HPDE6-E6E7 (cell line): ENCODE results near the gene ANO9.
"Not testable (repeated sequence)": the region's sequence is repeated elsewhere in the genome, so short reads cannot be mapped to it uniquely, and the experiment has no call there.

Source experiments
- DNase-seq: peaks from one replicate; pipeline ENCODE4 v3.0.0; 2011; ENCODE audit warnings: missing footprints; ENCODE audit errors: extremely low spot score

ANO9 gene

GRCh38 chr11:434999-435740, 6.6 kb downstream of the ANO9 start:
- DNase-seq, result not testable (repeated sequence)

DNA sequence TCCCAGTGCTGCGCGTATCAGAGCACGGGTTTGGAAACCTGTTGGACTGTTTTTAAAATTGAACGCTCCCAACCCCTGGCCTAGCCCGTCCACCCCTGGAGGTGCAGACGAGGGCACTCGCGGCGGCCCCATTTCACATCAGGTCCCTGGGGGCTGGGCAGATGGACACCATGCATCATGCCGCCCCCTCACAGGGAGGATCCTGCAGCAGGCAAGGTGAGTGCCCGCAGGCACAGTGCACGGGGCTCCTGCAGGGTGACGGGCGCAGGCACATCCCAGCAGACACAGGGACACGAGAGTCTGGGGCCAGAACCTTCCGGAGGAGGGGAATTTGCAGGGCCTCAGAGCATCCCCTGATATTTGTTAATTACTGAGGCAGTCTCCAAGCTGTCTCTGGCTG, 7.3 kb downstream of the ANO9 start:
- no peak for DNase-seq

- no peak for DNase-seq
Observed at GRCh38 chr11:433641-434040, 8.2 kb downstream of the ANO9 start.

GRCh38 chr11:433111-433510, 8.7 kb downstream of the ANO9 start:
- DNase-seq, result no peak

GRCh38 chr11:432501-433100, 9.2 kb downstream of the ANO9 start:
- no peak for DNase-seq

GRCh38 chr11:431921-432320, 9.9 kb downstream of the ANO9 start:
- DNase-seq, result no peak

GRCh38 chr11:429931-430456, 11.8 kb downstream of the ANO9 start:
- no peak for DNase-seq

- no peak for DNase-seq
Observed at GRCh38 chr11:429391-429790, 12.4 kb downstream of the ANO9 start.

DNA sequence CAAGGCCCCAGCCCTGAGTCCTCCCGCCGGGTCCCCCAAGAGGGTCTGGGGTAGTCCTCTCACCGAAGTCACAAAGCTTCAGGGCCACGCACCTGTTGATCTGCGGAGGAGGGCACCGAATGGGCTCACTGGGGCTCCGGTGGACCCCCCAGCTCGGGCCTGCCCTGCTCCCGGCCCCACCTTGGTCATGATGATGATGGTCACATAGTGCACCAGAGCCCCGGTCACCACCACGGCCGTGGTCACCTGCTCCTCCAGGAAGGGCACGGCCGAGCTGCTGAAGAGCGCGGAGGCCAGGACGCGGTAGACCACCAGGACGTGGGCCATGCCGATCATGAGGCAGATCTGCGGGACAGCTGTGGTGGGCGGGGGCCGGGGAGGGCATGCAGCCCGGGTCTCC, 13.5 kb downstream of the ANO9 start:
- DNase-seq, result no peak

GRCh38 chr11:426851-427250, 15.0 kb downstream of the ANO9 start:
- no peak for DNase-seq

DNA sequence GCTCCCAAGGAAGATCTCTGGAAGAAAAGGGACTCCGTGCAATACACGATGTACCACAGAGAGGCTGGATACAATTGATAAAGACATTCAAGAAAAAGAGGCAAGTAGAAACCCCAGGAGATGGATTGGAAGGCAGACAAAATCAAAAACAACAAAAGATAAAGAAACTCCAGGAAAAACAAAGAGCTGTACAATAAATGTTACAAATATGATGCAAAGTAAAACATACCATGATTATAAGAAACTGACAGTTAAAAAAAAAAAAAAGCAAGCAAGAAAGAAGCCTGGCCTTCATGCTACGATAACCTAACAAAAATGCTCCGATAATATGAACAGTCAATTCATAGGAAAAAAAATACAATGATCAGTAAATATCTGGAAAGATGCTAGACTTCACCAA, 16.5 kb downstream of the ANO9 start:
- no peak for DNase-seq

DNA sequence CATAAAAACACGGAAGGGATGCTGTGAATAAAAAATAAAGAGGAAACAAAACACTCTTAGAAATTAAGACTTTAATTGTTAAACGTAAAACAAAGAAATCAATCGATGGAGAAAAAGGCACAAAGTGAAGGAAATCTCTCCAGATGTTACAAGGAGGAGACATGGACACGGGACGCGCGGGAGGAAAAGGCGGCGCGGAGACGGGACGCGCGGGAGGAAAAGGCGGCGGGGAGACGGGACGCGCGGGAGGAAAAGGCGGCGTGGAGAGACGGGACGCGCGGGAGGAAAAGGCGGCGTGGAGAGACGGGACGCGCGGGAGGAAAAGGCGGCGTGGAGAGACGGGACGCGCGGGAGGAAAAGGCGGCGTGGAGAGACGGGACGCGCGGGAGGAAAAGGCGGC, 17.0 kb downstream of the ANO9 start:
- DNase-seq, result not testable (repeated sequence)

DNA sequence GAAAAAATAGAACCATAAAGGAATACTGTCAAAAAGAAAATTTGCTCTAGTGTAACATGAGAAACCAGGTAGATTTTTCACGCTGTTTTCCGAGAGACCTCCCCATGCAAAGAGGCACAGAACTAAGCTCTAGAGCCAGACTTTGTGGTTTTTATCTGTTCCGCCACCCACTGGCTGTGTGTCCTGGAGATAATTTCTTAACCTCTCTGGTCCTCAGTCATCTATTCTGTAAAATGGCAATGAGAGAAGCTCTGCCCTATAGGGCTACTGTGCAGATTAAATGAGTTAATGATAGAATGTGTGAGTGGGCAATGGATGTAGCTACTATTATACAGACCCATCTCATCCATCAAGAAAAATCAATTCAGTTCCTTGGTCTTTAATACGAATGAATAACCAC, 17.6 kb downstream of the ANO9 start:
- no peak for DNase-seq

DNA sequence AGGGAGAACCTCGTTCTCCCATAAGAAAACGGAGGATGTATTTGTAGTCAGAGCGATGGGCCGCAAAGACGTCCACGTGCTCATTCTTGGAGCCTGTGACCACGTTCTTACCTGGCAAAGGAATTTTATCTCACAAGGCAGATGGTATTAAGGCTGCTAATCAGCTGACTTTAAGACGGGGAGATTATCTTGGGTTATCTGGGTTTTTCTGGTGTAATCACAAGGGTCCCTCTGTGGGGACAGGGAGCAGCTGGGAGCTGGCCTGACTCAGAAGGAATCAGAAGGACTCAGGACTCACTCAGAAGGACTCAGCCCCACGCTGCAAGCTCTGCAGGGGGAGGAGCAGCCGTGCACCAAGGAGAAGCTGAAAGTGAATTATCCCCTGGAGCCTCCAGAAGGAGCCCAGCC, 19.6 kb downstream of the ANO9 start:
- no peak for DNase-seq

- DNase-seq, result no peak
Observed at GRCh38 chr11:420911-421321, 20.9 kb downstream of the ANO9 start.

GRCh38 chr11:420054-420910, 21.5 kb downstream of the ANO9 start:
- DNase-seq, result no peak

DNA sequence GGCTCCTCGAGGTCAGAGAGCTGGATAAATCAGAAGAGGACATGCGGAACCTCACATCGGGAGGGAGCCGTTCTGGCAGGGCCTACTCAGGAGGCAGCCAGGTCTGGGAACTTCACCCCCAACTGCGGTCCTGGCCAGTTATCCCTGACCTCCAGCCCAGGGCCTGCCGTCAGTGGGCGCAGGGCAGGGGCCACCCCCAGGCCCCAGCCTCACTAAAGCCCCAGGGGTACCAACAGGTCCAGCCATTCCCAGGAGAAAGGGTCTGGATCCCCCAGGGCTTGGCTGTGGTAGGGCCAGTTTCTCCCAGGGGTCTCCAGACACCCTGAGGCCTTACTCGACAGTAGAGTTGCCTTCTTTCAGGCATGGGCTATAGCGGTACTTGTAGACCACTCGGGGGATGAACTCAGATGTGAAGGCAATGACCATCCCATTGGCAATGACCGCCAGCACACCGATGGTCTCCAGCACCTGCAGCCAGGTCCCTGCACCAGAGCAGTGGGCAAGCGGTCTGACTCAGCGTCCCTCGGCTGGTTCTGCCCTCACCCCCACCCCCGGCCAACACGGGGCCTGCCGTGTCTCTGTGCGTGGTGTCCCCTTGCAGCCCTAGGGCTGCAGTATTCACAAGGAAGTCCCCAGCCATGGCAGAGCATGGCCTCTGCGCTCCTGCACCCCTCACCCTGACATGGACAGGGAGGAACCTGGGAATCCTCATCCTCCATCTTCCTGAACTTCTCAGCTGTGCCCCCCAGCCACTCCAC, 22.4 kb downstream of the ANO9 start:
- no peak for DNase-seq

GRCh38 chr11:418343-419247, 23.2 kb downstream of the ANO9 start:
- DNase-seq, result no peak

DNA sequence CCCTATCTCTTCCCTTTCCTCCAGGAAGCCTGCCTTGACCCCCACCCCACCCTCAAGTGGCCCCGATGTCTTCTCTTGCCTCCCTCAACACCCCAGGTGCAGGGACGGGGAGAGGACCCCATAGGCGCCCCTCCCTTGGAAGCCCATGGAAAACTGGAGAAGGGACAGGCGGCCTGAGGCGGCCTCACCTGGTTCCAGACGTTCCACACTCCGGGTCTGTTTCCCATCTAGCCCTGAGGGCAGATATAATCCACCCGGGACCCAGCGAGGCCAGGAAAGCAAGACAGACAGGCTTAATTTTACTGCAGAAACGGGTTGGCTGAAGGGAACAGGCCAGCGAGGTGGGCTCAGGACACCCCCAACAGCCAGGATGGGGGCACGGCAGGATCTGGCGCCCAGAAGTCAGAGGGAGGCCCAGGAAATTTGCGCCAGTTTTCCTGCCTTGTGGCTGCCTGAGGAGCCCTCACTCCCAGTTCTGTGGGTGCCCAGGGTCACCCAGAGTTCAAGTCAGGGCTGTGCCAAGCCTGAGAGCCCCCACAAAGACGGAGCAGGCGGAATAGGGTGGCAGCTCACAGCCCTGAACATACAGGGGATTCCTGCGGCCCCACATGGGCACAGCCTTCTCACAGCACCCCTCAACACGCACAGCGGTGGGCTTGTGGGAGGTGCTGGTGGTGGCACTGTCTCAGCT, 24.0 kb downstream of the ANO9 start:
- DNase-seq, result no peak
